Cardiac fibroblast (primary cell): Measurements from ENCODE around the gene STARD13.

Source experiments
- DNase-seq, 2 donors: peaks; one replicate each; pipeline versions ENCODE4 v3.0.0 to v3.0.0-alpha.2; 2010; ENCODE audit warnings: low read depth in 2 of 2
- H3K4me3 ChIP-seq, 2 donors: replicated peaks in 1 of 2; 1 replicate in 1 of 2; 2 replicates in 1 of 2; pipeline ENCODE4 v1.5.1; 2011; ENCODE audit warnings: low read depth in 2 of 2, low read length in 2 of 2, mild to moderate bottlenecking in 2 of 2, moderate library complexity in 1 of 2
- CTCF ChIP-seq: IDR thresholded peaks from one replicate; pipeline ENCODE4 v1.5.1; 2011; ENCODE audit warnings: low read depth, mild to moderate bottlenecking, low read length, inconsistent platforms

STARD13 gene

GRCh38 chr13:33128134-33128533 is 157.4 kb downstream of the STARD13 start:
- peak in 1 of 2 donors; percentile 20 for DNase-seq
- H3K4me3 ChIP-seq = no peak overlapping the region
- no peak for TF ChIP-seq CTCF

GRCh38 chr13:33127009-33127551 is 158.5 kb downstream of the STARD13 start:
- H3K4me3 ChIP-seq = no peak overlapping the region
- DNase-seq = peak; percentile 50 to 52
- TF ChIP-seq CTCF = peak; percentile 46

- DNase-seq = peak; percentile 95 to 96
- peak overlapping the region in 1 of 2 donors; percentile 3 for H3K4me3 ChIP-seq
- TF ChIP-seq CTCF = no peak
These were observed 159.6 kb downstream of the STARD13 start for GRCh38 chr13:33125821-33126570.

GRCh38 chr13:33123066-33123859 is 162.3 kb downstream of the STARD13 start:
- no peak overlapping the region for H3K4me3 ChIP-seq
- TF ChIP-seq CTCF = no peak
- DNase-seq = peak in 1 of 2 donors; percentile 60

- TF ChIP-seq CTCF = no peak
- no peak overlapping the region for H3K4me3 ChIP-seq
- no peak for DNase-seq
These were observed 165.6 kb downstream of the STARD13 start for GRCh38 chr13:33119856-33120543.

GRCh38 chr13:33119022-33119781 is 166.4 kb downstream of the STARD13 start:
- no peak overlapping the region for H3K4me3 ChIP-seq
- no peak for DNase-seq
- TF ChIP-seq CTCF = no peak
